ENCODE results near the gene UBAP2.

Gene UBAP2

DNA sequence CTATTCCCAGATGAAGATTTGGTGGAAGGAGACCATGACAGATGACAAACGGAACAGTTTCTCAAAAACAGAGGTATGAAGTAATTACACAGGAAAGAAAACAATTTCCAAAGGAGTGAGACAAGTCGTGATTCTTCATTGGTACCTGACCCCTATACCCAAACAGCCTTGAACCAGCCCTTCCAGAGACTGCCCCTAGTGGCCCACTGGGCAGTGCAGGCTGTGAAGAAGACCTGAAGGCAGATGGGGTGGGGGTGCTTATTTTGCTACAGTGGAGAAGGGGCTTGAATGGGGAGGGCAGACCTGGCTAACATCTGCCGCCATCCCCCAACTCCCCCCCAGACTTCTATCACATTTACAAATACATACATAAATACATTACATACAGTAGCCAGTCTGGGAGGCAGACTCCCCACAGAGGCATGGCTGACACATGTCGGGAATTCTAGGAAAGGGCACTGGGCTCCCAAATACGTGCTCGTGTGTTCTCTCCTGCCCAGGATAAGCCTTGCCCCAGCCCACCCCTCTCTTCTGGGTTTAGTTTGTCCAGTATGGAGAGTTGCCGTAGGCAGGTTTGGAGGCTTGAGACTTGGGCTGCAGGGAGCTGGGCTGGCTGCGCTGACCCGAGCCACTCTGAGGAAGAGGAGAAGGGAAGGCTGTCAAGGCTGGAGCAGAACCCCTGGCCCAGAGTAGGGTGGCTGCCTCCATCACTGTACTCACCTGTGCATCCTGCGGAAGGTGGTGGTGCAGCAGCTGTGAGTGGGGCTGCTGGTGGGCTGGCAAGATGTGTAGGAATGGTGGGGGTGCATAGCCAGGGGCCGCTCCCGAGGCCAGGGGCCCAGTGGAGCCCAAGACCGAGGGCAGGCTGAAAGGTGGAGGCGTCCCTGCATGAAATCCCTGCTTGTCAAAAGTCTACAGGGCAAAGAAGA lies 126.5 kb downstream of the UBAP2 start:
- peak; percentile 46 for DNase-seq (ENCODE audit: low spot score)
- TF ChIP-seq, protein P1, sequence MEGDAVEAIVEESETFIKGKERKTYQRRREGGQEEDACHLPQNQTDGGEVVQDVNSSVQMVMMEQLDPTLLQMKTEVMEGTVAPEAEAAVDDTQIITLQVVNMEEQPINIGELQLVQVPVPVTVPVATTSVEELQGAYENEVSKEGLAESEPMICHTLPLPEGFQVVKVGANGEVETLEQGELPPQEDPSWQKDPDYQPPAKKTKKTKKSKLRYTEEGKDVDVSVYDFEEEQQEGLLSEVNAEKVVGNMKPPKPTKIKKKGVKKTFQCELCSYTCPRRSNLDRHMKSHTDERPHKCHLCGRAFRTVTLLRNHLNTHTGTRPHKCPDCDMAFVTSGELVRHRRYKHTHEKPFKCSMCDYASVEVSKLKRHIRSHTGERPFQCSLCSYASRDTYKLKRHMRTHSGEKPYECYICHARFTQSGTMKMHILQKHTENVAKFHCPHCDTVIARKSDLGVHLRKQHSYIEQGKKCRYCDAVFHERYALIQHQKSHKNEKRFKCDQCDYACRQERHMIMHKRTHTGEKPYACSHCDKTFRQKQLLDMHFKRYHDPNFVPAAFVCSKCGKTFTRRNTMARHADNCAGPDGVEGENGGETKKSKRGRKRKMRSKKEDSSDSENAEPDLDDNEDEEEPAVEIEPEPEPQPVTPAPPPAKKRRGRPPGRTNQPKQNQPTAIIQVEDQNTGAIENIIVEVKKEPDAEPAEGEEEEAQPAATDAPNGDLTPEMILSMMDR (IDR thresholded peaks at IDR 0.05; ENCODE audit: extremely low read depth, missing control alignments): peak; percentile 21

DNA sequence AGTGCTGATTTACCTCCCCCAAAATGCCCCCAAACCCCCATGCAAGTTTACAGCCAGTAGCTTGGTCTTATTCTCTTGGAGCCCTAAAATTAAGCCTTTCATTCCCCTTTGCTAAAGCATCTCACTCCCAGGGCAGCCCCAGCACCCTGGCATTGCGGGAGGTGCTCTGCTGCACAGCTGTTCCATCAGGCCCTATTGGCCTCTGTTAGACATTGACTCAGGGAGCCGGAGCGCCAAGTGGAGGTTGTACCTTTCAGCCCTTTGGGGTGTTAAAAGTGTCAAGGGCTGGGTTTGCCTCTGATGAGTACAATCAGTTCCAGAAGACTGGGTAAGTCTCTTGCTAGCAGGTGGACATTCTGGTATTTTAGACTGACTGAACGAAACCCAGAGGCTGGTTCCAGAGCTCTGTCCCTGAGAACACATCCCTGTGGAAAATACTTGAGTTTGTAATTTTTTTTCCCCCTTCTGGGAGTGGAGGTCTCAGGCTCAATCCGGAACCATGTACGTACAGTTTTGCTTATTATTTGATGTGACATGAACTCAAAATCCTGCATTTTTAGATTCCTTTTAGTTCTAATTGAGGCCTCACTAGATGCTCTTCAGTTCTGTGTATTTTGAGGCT lies 129.3 kb downstream of the UBAP2 start:
- no peak for DNase-seq (ENCODE audit: low spot score)
- TF ChIP-seq, protein P1 (IDR thresholded peaks at IDR 0.05; ENCODE audit: extremely low read depth, missing control alignments): no peak

DNA sequence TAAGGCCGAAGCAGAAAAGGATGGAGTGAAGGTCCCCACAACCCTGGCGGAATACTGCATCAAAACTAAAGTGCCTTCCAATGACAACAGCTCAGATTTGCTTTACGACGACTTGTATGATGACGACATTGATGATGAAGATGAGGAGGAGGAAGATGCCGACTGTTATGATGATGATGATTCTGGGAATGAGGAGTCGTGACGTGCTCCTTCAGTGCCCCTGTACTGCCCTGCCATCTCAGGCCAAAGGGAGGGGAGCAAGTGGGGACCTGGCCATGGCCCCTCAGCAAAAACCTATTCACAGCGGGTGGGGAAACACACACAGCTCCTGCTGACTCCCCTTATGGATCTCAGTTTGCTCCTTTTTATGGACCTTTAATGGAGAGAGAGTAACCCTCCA lies 131.7 kb downstream of the UBAP2 start:
- TF ChIP-seq, protein P1 (IDR thresholded peaks at IDR 0.05; ENCODE audit: extremely low read depth, missing control alignments): no peak
- no peak for DNase-seq (ENCODE audit: low spot score)

DNA sequence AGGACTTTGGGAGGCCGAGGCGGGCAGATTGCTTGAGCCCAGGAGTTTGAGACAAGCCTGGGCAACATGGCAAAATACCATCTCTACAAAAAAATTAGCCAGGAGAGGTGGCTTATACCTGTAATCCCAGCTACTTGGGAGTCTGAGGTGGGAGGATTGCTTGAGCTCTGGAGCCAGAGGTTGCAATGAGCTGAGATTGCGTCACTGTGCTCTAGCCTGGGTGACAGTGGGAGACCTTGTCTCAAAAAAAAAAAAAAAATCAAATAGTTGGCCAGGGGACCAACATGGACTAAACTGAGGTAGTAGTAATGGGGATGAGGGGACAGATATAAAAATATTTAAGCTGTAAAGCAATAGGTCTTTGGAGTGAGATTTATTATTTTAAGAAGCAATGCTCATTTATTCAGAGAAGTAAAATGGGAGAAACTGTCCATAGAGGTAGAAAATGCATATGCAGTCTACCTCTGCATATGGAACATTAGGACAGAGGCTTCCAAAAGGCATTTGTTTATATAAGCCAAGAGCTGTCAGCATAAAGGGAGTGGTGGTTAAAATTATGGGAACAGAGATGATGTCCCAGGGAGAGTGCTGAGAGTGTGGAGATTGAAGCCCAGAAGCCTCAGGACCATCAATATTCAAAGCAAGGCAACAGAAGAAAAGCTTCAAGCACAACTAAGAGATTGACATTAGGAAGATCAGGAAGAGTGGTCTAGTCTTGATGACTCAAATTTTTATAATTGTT lies 133.6 kb downstream of the UBAP2 start:
- no peak for DNase-seq (ENCODE audit: low spot score)
- TF ChIP-seq, protein P1 (IDR thresholded peaks at IDR 0.05; ENCODE audit: extremely low read depth, missing control alignments): no peak

DNA sequence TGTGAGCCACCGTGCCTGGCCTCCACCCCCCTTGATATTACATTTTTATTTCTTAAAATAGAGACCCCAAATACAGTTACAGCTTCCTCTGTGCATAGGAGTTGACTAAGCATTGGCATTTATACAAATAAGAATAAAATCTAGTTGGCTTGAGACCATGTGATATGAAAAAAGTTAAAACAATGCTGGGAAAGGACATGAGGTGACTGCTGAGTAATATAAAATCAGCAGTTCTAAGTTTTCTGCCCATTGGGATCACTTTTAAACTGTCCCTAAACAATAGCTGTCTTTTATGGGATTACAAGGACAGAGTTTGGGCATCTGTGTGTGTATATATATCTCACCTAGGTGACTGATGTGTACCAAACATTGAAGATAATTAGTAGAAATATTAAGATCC lies 135.1 kb downstream of the UBAP2 start:
- TF ChIP-seq, protein P1 (IDR thresholded peaks at IDR 0.05; ENCODE audit: extremely low read depth, missing control alignments): no peak
- no peak for DNase-seq (ENCODE audit: low spot score)

DNA sequence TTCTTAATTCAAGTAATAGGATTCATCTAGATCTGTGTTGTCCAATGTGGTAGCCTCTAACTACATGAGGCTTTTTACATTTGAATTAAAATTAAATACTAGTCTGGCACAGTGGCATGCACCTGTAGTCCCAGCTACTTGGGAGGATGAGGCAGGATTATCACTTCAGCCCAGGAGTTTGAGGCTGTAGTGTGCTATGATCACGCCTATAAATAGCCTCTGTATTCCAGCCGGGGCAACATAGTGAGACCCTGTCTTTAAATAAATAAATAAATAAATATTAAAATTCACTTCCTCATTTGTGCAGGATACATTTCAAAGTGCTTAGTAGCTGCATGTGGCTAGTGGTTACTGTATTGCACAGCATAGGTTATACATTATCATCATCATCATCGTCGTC lies 139.9 kb downstream of the UBAP2 start:
- TF ChIP-seq, protein P1 (IDR thresholded peaks at IDR 0.05; ENCODE audit: extremely low read depth, missing control alignments): no peak
- DNase-seq (ENCODE audit: low spot score): no peak

DNA sequence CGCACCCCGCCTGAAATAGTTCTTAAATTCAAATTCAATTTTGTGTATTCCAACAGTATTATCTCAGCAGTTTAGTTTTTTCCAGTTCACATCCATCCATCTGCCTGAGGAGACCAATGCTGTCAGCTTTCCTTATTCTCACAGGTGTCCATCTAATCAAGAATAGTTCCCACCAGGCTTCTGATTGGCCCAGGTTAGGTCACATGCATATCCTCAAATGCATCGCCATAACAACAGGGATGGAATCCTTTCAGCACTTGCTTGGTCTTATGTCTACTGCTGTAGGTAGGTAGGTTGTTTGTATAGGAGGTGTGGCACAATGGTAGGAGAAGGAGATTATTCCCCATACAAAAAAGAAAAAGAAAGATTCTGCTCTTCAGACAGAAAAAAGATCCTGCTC lies 140.6 kb downstream of the UBAP2 start:
- TF ChIP-seq, protein P1 (IDR thresholded peaks at IDR 0.05; ENCODE audit: extremely low read depth, missing control alignments): no peak
- DNase-seq (ENCODE audit: low spot score): no peak

Data from GM20000 (cell line).